ENCODE data around the gene CSH1.
"Not testable (repeated sequence)": the region's sequence is repeated elsewhere in the genome, so short reads cannot be mapped to it uniquely, and the experiment has no call there.

Gene CSH1

DNA sequence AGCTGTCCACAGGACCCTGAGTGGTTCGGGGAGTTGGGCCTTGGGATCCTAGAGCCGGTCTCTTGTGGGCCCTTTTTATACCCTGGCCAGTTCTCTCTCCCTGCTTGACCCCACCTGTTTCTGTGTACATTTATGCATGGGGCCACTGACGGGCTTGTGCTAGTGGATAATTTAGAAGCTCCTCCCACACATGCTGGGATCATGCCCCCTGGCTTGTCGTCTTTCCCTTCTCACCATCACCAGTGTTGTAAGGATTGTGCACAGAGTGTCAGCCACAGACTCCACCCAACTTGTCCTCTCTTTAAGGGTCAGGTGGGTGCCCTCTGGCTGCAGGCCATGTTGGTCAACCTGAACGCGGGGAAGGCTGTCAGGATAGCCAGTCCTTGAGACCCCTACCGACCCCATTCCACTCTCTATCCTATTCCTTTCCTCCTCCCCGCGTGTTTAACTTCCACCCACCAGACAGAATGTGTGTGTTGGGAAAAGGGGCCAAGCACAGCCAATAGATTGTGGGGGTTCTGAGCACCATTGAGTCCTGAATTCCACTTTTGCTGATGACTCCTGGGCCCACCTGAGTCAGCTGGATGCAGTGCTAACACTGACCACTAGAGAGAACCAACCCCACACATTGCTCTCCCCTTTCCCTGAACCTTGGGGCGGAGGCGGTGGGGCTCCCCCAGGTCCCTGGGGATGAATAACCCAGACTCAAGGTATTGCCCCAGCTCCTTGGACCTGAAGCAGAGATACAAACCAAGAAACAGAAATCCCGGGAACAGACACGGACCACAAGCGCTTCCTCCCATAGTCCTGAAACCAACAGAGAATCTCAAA, at the start of gene CSH1:
CSH1 (minus strand) TSS at position 51 of the 831 bp plus-strand sequence. CDS start 63 bp downstream, outside the sequence.
- not testable (repeated sequence) for H3K27ac ChIP-seq

DNA sequence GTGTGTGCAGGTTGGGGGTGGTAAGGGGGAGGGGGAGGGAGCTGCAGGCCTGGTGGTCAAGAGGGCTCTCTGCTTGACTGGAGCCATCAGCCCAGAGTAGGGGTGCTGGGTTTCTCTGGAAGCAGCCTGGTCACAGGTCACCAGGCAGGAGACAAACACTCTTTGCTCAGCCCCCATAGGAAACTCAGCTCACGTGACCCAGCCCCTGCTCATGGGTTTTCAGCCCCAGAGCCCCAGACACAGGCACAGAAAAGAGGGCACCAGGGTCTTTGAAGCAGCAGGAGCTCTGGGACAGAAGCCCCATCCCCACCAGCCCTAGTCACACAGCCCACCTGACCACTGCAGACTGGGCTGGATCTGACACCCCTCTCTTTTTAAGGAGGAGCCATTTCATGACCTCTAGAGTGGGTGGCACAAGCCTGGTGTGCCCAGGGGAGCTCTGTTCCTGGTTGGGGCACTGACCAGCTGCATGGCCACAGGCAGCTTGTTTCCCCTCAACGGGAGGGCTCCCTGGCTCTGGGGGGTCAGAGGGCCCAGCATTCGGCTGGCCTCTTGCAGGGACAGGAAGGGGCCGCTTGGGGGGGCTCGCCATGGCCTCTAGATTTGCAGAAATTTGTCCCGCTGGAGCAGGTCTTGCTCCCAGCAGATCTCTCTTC, 49.5 kb upstream of the CSH1 start:
- no peak for TF ChIP-seq ZFX (IDR thresholded peaks at IDR 0.05)
- TF ChIP-seq, protein P1, sequence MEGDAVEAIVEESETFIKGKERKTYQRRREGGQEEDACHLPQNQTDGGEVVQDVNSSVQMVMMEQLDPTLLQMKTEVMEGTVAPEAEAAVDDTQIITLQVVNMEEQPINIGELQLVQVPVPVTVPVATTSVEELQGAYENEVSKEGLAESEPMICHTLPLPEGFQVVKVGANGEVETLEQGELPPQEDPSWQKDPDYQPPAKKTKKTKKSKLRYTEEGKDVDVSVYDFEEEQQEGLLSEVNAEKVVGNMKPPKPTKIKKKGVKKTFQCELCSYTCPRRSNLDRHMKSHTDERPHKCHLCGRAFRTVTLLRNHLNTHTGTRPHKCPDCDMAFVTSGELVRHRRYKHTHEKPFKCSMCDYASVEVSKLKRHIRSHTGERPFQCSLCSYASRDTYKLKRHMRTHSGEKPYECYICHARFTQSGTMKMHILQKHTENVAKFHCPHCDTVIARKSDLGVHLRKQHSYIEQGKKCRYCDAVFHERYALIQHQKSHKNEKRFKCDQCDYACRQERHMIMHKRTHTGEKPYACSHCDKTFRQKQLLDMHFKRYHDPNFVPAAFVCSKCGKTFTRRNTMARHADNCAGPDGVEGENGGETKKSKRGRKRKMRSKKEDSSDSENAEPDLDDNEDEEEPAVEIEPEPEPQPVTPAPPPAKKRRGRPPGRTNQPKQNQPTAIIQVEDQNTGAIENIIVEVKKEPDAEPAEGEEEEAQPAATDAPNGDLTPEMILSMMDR (conservative IDR thresholded peaks at IDR 0.05): no peak
- H3K27ac ChIP-seq: no peak overlapping the region

DNA sequence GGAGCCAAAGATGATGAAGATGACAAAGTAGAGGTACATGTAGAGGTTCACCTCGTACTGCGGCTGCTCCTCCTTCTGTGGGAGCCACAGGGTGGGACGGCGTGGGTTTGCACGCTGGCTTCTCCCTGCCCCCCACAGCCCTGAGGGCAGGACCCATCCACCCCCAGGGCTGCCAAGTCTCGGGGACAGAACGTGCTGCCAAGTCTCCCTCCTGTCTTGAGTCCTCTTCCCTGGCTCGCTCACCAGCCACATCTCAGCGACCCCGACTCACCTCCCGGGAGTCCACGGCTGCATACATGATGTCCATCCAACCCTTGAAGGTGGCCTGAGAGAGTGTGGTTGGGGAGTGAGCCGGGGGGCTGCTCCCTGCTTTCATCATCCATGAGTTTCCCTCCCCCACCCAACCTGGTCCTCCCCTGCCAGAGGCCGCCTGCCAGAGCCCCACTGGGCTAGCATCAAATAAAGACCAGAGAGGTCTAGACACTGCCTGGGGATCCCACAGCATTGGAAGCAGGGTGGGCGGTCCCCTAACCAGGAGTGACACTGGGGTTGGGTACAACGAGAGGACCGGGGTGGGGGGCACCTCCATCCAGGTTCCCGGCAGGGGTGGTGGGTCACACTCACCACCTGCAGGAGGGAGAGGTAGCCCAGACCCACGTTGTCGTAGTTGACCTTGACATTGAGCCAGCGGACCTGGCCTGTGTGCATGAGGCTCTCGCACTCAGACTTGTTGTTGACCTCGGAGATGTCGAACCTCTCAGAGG, 48.5 kb upstream of the CSH1 start:
- TF ChIP-seq ZFX (IDR thresholded peaks at IDR 0.05): no peak
- TF ChIP-seq, protein P1 (conservative IDR thresholded peaks at IDR 0.05): no peak
- H3K27ac ChIP-seq: no peak overlapping the region

DNA sequence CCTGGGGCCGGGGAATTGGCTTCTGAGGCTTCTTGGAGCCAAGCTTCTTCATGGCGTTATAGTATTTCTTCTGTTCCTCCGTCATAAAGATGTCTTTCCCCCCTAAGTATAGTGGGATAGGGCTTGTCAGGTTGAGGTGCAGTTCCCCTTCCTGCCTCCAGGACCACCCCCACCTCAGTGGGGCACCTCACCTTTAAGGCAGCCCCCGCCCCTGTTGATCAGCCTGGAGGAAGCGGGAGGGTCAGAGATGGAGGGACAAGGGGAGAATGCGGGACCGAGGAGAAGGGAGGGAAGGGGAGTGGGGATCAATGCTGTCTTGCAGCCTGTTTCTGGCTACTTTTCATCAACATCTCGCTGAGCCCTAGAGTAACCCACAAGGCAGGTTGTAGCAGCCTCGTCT, 47.4 kb upstream of the CSH1 start:
- H3K27ac ChIP-seq: no peak overlapping the region
- no peak for TF ChIP-seq ZFX (IDR thresholded peaks at IDR 0.05)
- TF ChIP-seq, protein P1 (conservative IDR thresholded peaks at IDR 0.05): no peak

DNA sequence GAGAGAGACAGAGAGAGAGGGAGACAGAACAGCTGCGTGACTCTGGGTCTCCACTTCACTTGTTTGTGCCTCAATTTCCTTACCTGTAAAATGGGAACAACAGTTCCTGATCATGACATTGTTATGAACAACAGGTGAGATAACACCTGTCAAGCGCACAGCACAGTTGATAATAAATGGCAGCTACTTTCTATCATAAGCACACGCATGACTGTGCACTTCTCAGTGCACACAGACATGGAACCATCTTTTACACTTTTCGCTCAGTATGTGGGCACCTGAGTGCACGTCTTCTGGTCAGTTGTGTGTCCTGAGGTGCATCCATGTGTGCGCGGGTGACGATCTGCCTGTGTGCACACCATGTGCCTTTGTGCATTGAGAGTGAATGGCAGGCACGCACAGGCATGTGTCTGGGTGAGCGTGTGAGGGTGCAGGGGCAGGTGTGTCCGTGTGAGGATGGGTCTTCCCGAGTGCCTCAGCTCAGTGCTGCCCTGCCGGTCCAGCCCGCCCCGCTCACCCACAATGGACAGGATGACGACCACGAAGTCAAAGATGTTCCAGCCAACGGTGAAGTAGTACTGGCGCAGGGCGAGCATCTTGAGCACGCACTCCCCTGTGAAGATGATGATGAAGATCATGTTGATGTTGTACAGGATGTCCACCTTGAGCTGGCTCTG, 46.1 kb upstream of the CSH1 start:
- TF ChIP-seq, protein P1 (conservative IDR thresholded peaks at IDR 0.05): no peak
- no peak for TF ChIP-seq ZFX (IDR thresholded peaks at IDR 0.05)
- H3K27ac ChIP-seq: no peak overlapping the region

DNA sequence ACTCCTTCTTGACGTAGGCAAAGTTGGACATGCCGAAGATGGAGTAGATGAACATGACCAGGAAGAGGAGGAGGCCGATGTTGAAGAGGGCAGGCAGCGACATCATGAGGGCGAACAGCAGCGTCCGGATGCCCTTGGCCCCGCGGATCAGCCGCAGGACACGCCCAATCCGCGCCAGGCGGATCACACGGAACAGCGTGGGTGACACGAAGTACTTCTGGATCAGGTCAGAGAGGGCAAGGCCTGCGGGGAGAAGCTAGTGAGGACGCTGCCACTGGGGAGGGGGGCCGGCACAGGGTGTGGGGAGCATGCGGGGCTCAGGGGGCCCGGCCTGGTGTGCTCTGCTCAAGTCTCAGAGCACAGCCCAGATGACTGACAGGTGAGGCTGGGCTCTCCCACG, 45.4 kb upstream of the CSH1 start:
- TF ChIP-seq ZFX (IDR thresholded peaks at IDR 0.05): no peak
- TF ChIP-seq, protein P1 (conservative IDR thresholded peaks at IDR 0.05): no peak
- H3K27ac ChIP-seq: no peak overlapping the region

DNA sequence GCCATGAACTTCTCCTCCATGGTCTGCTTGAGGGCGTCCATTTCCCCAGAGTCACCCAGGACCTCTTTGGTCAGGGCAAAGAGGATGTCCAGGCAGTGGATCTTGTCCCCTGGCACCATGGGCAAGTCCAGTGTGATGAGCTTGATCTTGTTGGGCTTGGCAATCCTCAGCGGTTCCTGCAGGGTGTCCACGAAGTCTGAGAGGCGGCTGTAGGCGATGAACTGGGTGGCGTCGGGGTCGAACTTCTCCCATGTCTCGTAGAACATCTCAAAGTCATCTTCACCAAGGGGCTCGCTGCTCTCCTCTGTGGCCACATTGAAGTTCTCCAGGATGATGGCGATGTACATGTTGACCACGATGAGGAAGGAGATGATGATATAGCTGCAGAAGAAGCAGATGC, 44.8 kb upstream of the CSH1 start:
- TF ChIP-seq, protein P1 (conservative IDR thresholded peaks at IDR 0.05): no peak
- TF ChIP-seq ZFX (IDR thresholded peaks at IDR 0.05): no peak
- H3K27ac ChIP-seq: no peak overlapping the region
